GM03348 (cell line): ENCODE measurements around the gene KLC4.

Experiments
- DNase-seq: peaks from one replicate; pipeline ENCODE4 v3.0.0; 2012; ENCODE audit warnings: low spot score

KLC4 gene

DNA sequence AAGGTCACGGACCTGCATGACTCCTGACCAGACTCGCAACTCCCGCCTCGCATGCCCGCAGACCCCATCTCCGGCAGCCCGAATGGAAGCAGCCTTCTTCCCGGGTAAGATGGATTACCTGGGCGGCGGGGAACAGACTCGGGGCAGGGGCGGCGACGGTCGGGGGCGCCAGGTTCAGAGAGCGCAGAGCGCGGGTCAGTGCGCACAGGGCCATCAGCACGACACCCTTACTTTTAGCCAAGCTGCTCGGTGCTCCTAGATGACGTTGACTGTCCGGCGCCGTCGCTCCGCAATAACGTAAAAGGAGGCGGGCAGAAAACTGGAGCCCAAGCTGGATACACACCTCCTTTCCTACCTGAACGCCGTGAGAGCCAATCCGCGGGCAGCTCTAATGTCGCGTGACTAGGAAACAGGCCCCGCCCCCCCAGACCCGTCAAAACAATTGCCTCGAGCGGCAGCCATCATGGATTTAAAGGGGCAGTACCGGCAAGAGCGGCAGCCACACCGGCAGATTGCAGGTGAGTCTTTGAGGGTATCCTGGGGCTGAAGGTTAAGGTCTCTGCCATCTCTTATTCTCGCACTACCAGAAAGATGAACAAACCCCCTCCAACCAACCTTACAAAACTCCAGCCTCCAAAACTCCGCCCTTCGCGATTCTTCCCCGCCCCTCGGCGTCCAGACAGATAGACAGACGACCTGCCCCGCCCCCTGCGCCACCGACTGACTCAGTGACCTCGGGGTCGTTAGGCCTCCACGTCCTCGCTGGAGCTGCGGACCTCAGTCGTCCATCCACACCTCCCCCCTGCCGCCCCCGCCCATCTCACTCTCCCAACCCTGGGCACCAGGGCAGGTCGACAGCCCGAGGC, at the start of gene KLC4, which contains the start of gene MRPL2:
KLC4 (plus strand) TSS at position 464 of the 866 bp plus-strand sequence. CDS start 1,705 bp downstream, outside the sequence.
MRPL2 (minus strand) TSS at position 267 of the 866 bp plus-strand sequence; CDS start at position 214, 53 bp downstream.
- peak; percentile 99 for DNase-seq

DNA sequence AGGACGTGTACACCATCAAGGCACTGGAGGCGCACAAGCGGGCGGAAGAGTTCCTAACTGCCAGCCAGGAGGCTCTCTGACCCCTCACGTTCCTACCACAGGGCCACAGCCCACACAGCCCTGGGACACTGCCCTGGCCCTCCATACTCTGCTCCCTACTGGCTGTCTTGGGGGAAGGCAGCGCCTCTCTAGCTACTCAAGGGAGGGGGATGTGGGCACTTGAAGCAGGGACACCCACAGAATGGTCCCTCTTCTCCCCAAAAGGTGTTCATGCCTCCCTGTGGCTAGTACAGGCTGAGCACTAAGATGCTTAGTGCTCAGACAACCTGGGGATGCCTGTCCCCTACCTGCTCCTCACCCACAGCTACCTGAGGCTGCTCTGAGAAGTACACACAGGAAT, 48.2 kb upstream of the KLC4 start:
- no peak for DNase-seq

DNA sequence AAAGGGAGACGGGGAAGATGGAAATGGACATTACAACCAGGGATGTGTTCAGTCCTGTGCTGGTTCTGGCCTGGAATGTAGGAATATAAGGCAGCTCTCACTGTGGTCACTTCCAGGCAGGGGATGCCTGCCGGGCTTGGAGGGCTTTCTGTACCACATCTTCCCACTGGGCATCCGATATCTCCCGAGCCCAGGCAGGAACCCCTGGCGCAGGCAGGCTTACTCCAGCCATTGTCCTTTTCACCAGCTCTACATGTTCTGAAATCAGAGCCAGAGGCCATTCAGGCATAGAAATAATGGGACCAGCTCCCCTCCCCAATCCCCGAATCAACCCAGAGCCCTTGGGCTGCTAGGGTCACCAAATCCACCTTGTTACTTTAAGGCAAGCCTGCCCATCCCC, 47.1 kb upstream of the KLC4 start:
- DNase-seq: no peak

DNA sequence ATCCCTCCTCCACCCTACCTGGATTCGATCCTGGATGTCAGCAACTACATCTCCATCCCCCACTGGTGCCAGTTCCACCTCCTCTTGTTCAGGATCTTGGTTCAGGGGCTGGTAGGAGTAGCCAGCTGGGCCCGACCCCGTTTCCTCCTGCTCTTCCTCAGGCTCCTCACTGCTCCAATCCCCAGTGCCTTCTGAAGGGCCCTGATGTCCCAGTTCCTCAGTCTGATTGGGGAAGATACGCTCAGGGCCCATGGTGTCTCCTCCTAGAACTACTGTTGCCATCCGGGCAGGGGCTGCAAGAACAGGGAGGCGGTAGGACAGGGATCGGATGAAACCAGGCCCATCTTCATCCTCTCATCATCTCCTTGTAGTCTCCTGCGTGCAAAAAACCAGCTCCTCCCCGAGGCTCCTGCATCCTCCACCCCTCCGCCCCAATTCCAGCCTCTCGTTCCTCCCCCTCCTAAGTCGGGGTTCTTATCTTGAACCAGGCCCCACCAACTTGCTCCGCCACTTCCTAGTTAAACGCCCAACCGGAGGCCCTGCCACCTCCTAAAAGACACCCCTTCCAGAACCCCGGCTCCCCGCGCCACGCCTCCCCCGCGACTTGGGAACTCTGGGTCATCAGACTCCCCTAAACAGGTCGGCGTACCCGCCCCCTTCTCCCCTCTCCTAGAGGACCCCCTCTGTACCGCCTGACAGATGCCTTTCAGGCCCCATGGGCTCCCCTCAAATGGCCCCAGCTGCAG, 46.2 kb upstream of the KLC4 start:
- no peak for DNase-seq

DNA sequence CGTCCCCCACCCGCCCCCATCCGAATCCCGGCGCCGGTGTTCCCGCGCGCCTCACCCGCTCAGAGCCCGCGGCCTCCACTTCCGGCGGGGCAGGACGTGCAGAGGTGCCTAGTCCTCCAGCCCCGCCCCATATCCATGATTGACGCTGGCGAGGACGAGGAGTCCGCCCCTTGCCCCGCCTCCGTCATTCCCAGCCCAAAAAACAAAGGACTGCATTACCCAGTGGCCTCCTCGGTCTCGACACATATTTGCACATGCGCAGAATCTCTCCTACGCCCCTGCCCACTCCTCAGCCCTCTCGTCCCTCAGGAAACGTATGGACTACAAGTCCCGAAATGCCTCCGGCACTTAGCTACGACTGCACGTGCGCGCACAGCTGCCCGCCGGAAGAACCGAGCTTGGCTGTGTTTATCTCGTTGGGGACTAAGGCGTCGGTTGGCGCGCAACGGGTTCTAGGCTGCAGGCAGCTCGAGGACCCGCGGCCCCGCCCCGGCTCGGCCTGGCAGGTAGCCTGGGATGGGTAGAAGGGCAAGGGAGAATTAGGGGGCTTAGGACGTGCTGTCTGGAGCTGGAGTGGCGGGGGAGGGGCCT, 45.5 kb upstream of the KLC4 start, which contains the start of the genes KLHDC3 and MEA1:
KLHDC3 (plus strand) TSS at position 407 of the 591 bp plus-strand sequence. CDS start 2,944 bp downstream, outside the sequence.
MEA1 (minus strand) TSS at position 104 of the 591 bp plus-strand sequence. CDS start 133 bp downstream, outside the sequence.
- DNase-seq: peak; percentile 99

DNA sequence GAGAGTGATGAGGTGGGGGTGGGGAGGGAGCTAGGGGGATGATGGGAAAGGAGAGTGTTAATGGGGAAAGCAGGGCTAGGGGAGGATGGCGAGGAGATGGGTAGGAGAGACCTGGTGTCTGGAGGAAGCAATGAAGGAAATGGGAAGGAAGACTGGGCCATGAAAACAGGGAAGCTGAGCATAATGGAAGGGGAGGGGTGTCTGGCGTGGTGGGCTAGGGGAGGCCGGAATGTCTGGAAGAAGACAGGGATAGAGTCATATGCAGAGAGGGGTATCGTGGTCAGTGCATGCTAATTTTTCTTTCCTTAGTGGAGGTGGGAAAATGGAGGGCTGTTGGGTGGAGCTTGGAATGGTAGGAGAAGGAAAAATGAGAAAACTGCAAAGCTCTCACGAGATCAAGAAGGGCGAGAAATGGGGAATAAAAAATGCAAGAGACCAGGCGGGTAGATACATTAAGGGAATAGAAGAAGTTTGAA, 45.0 kb upstream of the KLC4 start:
- DNase-seq: peak; percentile 62

DNA sequence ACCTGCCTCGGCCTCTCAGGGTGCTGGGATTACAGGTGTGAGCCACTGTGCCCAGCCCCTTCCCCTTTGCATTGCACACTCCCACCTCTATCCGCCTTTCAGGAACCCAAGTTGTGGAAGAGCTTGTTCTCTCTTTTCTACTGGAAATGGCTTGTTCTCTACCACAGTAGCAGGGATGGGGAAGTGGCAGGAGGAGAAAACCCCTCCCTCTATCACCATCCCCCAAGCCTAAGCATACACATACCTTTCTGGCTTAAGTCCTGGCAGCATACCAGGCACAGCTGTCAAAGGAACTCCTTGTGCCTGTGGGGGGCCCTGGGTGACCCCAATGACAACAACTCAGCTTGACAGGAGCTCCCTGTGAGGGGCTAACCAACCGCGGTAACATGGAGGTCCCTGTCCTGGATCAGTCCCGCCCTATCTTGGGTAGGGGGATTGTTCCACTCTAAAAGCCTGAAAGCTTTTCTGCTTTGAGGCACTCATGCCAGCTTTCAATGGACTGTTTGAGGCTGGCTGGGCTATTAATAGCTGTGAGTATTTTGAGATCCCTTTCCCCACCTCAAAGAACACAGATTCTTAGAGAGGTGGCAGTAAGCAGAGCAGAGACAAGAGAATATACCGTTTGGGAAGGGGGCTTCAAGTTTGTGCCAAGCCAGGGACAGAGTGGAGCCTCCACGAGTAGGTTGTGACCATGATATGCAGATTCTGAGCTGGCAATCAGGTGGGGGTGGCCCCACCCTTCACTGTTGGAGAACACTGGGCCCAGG, 43.1 kb upstream of the KLC4 start:
- no peak for DNase-seq

DNA sequence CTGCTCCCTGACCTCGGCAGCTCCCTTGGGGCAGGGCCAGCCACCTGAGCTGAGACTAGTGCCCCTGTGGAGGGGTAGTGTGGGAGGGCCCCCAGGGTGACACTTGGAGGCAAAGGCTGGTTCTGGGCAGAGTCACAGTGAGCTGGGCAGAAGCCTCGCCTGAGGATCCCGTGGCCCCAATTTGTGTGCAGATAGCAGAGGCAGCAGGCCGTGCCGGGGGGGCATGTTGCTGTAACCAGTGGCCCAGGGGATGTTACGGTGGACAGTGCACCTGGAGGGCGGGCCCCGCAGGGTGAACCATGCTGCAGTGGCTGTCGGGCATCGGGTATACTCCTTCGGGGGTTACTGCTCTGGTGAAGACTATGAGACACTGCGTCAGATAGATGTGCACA, 42.5 kb upstream of the KLC4 start:
- DNase-seq: no peak

DNA sequence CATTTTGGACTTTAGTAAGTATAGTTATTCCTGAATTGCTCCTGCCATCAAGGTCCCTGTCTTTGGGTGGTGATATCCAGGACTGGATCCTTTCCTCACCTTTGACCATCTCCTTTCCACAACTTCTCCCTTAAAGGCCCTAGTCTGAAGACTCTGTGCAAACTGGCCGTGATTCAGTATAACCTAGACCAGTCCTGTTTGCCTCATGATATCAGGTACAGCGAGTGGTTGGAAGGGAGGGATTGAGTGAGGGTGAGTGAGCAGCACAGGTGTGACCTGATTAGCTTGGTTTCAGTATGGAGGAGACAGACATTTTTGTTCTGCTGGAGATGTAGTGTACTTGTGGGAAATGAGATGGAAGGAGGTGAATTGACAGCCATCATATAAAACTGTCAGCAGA, 40.3 kb upstream of the KLC4 start:
- DNase-seq: no peak

DNA sequence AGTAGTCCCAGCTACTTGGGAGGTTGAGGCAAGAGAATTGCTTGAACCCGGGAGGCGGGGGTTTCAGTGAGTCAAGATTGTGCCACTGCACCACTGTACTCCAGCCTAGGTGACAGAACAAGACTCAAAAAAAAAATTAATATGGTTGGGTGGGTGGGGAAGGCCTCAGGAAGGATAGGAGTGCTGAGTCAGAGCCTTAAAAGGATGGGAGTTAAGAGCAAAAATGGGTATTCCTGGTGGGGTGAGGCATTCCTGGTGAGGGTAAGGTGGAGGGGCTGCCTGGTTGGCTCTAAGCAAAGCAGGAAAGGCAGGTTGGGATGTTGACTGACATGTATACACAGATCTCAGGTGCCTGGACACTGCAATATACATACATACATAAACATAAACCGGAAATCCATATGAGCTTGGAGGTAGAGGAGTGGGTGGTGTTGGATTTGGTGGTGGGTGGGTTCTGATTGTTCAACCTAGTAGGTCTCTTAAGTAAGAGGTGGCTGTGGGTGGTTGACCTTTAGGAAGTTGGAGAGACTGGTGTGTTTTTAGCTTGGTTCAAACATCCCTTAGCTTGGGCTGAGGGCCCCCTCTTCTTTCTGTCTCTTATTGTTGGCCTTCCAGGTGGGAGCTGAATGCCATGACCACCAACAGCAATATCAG, 39.3 kb upstream of the KLC4 start:
- DNase-seq: no peak

DNA sequence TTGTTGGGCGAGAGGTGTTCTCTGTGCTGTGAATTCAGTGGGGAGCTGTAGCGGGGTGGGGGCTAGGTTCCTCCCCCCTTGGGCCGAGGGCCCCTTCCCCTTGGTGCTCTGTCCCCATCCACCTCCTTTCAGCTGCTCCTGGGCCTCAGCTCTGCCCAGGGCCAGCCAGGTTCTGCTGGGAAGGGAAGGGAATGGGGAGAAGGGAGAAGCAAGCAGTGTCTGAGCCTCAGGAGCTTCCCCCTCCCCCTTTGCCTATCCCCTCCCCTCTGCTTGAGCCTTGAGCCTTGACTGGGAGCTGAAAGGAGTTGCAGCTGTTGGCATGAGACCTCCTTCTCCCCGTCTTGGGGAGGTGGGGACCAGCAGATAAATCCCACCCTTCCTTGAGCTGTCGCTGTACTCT, 38.6 kb upstream of the KLC4 start:
- DNase-seq: peak; percentile 24

DNA sequence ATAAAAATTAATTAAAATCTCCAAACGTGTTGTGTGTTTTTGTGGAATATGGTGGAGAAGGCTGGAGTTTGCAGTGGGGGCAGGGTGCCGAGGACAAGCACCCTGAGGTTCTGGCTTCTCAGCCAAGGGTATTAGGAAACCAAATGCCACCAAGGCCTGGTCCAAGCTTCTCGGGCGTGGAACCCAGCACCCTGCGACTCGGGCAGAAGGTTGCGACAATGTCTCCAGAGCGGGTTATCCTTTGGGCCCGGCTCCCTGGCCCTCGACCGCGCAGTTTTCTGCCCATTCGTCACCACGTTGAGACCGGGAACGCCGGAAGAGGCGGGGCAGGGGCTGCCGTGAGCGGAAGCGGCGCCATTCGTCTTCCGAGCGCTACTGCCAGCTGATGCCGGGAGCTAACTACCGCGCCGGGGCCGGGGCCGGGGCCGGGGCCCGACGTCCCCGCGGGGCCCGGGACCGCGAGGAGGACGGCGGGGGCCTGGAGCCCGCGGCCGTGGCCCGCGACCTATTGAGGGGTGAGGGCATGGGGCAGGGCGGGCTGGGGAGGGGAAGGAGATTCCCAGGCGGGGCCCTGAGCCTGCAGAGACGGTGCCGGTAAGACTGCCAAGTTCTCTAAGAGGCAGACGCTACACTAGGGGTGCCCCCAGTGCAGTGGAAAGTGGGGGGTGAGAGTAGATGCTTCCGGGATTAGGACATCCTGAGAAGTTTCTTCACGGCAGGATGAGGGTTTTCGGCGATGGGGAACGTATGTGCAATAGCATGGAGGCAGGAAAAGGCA, 38.0 kb upstream of the KLC4 start, which contains the start of gene RRP36:
RRP36 (plus strand) TSS at position 354 of the 778 bp plus-strand sequence; CDS start at position 386, 32 bp downstream.
- peak; percentile 92 for DNase-seq

DNA sequence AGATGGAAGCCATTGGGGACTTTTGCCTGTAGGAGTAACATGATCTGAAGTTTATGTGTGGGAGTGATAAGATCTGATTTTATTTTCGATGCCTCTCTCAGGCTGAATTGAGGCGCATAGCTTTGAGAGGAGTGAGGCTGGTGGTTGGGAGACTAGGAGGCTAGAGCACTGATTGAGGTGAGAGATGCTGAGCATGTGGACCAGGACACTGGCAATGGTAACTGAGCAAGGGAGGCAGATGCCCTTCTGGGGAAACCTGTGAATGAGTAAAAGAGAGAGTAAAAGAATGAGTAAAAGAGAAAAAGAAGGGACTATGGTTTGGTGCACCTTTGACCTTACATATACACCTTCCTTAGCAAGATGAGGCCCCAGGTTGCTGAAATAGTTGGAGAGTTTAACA, 35.0 kb upstream of the KLC4 start:
- DNase-seq: no peak

DNA sequence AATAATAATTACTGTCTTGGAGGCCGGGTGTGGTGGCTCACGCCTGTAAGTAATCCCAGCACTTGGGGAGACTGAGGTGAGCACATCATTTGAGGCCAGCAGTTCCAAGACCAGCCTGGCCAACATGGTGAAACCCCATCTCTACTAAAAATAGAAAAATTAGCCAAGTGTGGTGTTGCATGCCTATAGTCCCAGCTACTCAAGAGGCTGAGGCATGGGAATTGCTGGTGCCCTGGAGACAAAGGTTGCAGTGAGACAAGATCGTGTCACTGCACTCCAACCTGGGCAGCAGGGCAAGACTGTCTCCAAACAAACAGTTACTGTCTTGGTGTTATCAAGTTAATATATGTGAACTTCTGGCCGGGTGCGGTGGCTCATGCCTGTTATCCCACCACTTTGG, 33.1 kb upstream of the KLC4 start:
- DNase-seq: no peak

DNA sequence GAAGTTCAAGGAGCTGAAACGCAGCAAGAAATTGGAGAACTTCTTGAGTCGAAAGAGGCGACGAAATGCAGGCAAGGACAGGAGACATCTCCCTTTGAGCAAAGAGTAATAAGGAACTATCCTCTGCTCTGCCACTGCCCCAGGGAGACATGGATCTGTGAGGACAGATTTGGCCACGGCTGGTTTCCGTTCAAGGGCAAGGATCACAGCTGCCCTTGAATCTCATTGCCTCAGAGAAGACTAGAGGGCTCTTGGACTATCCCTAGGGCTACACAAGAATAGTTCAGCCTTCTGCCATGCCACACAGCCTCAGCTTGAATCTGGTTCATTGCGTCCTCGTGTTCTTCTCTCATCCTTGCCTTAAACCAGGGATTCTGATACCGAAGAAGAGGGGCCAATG, 30.3 kb upstream of the KLC4 start:
- no peak for DNase-seq

DNA sequence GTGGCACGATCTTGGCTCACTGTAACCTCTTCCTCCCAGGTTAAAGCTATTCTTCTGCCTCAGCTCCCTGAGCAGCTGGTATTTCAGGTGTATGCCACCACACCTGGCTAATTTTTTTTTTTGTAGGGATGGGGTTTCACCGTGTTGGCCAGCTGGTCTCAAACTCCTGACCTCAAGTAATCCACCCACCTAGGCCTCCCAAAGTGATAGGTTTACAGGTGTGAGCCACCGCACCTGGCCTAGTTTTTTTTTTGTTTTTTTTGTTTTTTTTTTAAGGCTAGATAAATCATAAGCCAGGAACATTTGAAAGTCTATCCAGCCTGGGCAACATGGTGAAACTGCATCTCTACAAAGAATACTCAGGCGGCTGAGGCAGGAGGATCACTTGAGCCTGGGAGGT, 27.1 kb upstream of the KLC4 start:
- no peak for DNase-seq

DNA sequence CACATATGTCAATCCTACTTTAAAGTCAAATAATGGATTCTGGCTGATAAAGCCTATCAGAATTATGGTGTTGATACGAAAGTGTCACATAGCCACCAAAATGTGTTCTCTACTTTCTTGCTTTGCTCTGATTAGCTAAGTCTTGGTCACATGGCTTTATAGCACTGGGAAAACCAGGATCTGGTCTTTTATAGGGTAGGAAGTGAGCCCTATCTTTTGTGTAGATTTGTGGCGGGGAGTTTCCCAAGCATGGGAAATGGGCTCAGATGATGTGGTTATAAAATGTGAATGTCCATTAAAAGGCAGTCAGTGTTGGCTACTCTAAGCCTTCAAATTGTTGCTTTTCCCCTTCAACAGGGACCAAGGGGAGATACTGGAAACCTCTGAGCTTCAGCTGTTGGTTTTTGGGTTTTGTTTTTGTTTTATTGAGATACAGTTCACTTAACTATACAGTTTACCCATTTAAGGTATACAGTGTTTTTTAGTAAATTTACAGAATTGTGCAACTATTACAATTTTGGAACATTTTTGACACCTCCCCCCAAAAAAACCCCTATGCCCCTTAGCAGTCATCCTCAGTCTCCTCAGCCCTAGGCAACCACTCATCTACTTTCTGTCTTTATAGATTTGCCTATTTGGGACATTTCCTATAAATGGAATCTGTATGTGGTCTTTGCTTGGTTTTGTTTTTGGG, 25.8 kb upstream of the KLC4 start:
- DNase-seq: no peak

DNA sequence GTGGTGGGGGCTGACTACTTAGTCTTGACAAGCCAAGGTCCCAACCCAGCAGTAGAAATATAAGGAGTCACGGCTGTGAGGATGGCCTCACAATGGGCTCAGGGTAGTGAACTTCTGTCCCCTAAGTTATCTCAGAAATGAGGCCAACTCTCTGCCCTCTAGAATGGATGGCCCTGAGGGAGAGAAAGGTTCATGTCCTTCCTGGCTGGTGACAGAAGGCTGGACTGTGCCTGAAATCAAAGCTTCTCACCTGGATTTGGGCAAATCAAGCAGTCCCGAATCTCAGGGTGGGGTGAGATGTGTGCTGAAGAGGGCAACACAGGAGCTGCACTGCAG, 25.3 kb upstream of the KLC4 start:
- DNase-seq: no peak

DNA sequence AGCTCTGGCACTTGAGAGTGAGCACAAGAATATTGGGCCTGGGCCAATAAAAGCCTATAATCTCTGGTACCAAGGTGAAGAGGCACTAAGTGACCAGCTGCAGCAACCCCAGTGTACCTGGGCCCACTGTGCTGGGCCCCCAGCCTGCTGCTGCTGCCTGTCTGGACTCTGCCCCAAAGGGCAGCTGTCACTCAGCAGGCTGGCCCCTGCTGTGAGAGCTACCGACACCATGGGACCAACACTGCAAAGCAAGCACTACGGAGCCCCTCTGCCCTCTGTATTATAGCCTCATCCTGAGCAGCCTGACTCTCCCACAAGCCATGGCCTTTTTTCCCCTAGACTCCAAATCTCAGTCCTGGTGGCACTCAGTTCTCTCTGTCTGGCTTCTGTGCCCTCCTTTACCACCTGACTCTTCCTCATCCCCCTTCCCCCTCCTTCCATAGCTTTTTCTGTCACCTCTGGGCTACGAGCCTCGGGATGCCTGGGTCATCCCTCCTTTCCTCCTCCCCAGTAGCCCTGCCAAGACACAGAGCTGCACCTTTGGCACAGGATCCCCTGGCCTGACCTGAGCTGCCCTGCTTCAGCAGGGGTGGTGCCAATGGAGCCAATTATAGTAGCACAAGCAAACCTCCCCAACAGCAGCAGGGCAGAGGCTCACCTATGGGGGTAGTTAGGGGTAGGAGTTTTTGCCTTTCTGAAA, 23.8 kb upstream of the KLC4 start:
- DNase-seq: no peak
